GM18909 (cell line): ENCODE measurements around the gene SVEP1.
"Not testable (repeated sequence)": the region's sequence is repeated elsewhere in the genome, so short reads cannot be mapped to it uniquely, and the experiment has no call there.

ENCODE experiments used
- ATAC-seq: cut with Tn5 transposase; IDR thresholded peaks from one replicate; pipeline ENCODE4 v1.9.1; 2021; ENCODE audit warnings: mild to moderate bottlenecking; ENCODE audit not compliant: unreplicated experiment, poor library complexity

The SVEP1 gene

GRCh38 chr9:110391826-110392485 lies 187.6 kb downstream of the SVEP1 start:
- no peak for ATAC-seq

- ATAC-seq: no peak
Measured at GRCh38 chr9:110389148-110389750, 190.3 kb downstream of the SVEP1 start.

- ATAC-seq: no peak
Measured at GRCh38 chr9:110383491-110383890, 196.1 kb downstream of the SVEP1 start.

- ATAC-seq: no peak
Measured at GRCh38 chr9:110382731-110383130, 196.8 kb downstream of the SVEP1 start.

- no peak for ATAC-seq
Measured at GRCh38 chr9:110371411-110372007, 208.0 kb downstream of the SVEP1 start.

GRCh38 chr9:110370315-110370714 lies 209.2 kb downstream of the SVEP1 start:
- ATAC-seq: no peak

- ATAC-seq: no peak
Measured at GRCh38 chr9:110364451-110364850, 215.1 kb downstream of the SVEP1 start.

GRCh38 chr9:110358992-110359391 lies 220.5 kb downstream of the SVEP1 start:
- ATAC-seq: not testable (repeated sequence)

GRCh38 chr9:110357505-110357904 lies 222.0 kb downstream of the SVEP1 start:
- ATAC-seq: no peak

- ATAC-seq: no peak
Measured at GRCh38 chr9:110356639-110357395, 222.7 kb downstream of the SVEP1 start.

- no peak for ATAC-seq
Measured at GRCh38 chr9:110355911-110356310, 223.6 kb downstream of the SVEP1 start.

GRCh38 chr9:110351009-110351467 lies 228.5 kb downstream of the SVEP1 start:
- no peak for ATAC-seq

GRCh38 chr9:110346325-110346724 lies 233.2 kb downstream of the SVEP1 start:
- ATAC-seq: no peak

- no peak for ATAC-seq
Measured at GRCh38 chr9:110344821-110345220, 234.7 kb downstream of the SVEP1 start.

GRCh38 chr9:110343551-110343950 lies 236.0 kb downstream of the SVEP1 start:
- ATAC-seq: no peak

GRCh38 chr9:110340306-110340705 lies 239.2 kb downstream of the SVEP1 start:
- no peak for ATAC-seq

- ATAC-seq: no peak
Measured at GRCh38 chr9:110338143-110338542, 241.4 kb downstream of the SVEP1 start.

GRCh38 chr9:110337727-110338126 lies 241.8 kb downstream of the SVEP1 start, which contains the start of gene TXNDC8:
Gene TXNDC8 (minus strand): TSS chr9:110337863.
- ATAC-seq: no peak

- no peak for ATAC-seq
Measured at GRCh38 chr9:110336363-110336762, 243.2 kb downstream of the SVEP1 start.

GRCh38 chr9:110334871-110335270 lies 244.7 kb downstream of the SVEP1 start:
- ATAC-seq: peak; percentile 9

- peak; percentile 78 for ATAC-seq
Measured at GRCh38 chr9:110334183-110334582, 245.4 kb downstream of the SVEP1 start.
